IMR-90 (cell line): ENCODE measurements around the gene CDH26. TPM values are rescaled to one million over a fixed set of nuclear protein-coding genes. Genes with fewer than 3 reads are reported as not detected.

ENCODE experiments used
- ATAC-seq: fragments of 200-7000 bp; cut with Tn5 transposase; 2 replicates; pipeline ENCODE4 v1.9.1; 2020; ENCODE audit warnings: low read depth, mild to moderate bottlenecking, moderate library complexity
- BruUV-seq: library from RNA; stranded (reverse); fragments of 400-500 nt; replicated peaks from 2 replicates; lab custom pipeline; 2021; lab: Mats Ljungman, UMichigan
- CTCF ChIA-PET: fragments of 300-600 bp; formaldehyde crosslinking; extraction: SDS; loops from one replicate; lab custom pipeline; 2021; ENCODE audit warnings: antibody characterized with exemption; lab: Yijun Ruan, JAX
- POLR2A ChIA-PET: fragments of 300-600 bp; sonication (Branson Sonifier 250); formaldehyde crosslinking; loops from one replicate; lab custom pipeline; 2022; ENCODE audit warnings: antibody characterized with exemption; ENCODE audit not compliant: unreplicated experiment; lab: Charles Lee
- DNase-seq: peaks from one replicate; pipeline ENCODE4 v3.0.0; 2013
- H2AFZ ChIP-seq: replicated peaks from 2 replicates; pipeline ENCODE3; 2013; ENCODE audit warnings: low read length, mild to moderate bottlenecking; ENCODE audit not compliant: poor library complexity
- H2AK5ac ChIP-seq: 2 replicates; pipeline ENCODE4 v1.6.1; 2013; ENCODE audit warnings: low read depth, low read length, inconsistent platforms
- H2AK9ac ChIP-seq: replicated peaks from 2 replicates; pipeline ENCODE3; 2013; ENCODE audit warnings: mild to moderate bottlenecking, low read depth, low read length, moderate library complexity; ENCODE audit not compliant: poor library complexity
- H2BK120ac ChIP-seq: 2 replicates; pipeline ENCODE4 v1.6.1; 2013; ENCODE audit warnings: low read depth, low read length, inconsistent platforms
- H2BK15ac ChIP-seq: 3 replicates; pipeline ENCODE4 v1.6.1; 2013; ENCODE audit warnings: low read depth, low read length, inconsistent platforms
- H2BK20ac ChIP-seq: 2 replicates; pipeline ENCODE4 v1.6.1; 2013; ENCODE audit warnings: low read depth, mild to moderate bottlenecking, inconsistent platforms, low read length, moderate library complexity
- H2BK5ac ChIP-seq: 2 replicates; pipeline ENCODE4 v1.6.1; 2013; ENCODE audit warnings: mild to moderate bottlenecking, low read depth, low read length, inconsistent platforms; ENCODE audit not compliant: poor library complexity, severe bottlenecking
- H3K14ac ChIP-seq: replicated peaks from 2 replicates; pipeline ENCODE4 v1.6.1; 2013; ENCODE audit warnings: low read depth, low read length, inconsistent platforms
- H3K18ac ChIP-seq: 2 replicates; pipeline ENCODE4 v1.6.1; 2013; ENCODE audit warnings: low read depth, low read length, control low read depth
- H3K23ac ChIP-seq: 2 replicates; pipeline ENCODE4 v1.6.1; 2013; ENCODE audit warnings: low read depth, low read length, inconsistent platforms
- H3K27ac ChIP-seq: 2 replicates; pipeline ENCODE4 v1.5.1; 2013; ENCODE audit warnings: mild to moderate bottlenecking, control low read depth, low read length; ENCODE audit not compliant: insufficient read depth
- H3K27me3 ChIP-seq: 2 replicates; pipeline ENCODE4 v1.6.1; 2013; ENCODE audit warnings: low read length; ENCODE audit not compliant: control insufficient read depth, insufficient read depth
- H3K36me3 ChIP-seq: 2 replicates; pipeline ENCODE4 v1.6.1; 2013; ENCODE audit warnings: low read length, mixed read lengths; ENCODE audit not compliant: control insufficient read depth, insufficient read depth
- H3K4ac ChIP-seq: 2 replicates; pipeline ENCODE4 v1.6.1; 2013; ENCODE audit warnings: low read depth, low read length, inconsistent platforms
- H3K4me1 ChIP-seq: 2 replicates; pipeline ENCODE4 v1.6.1; 2013; ENCODE audit warnings: low read length, mixed read lengths; ENCODE audit not compliant: control insufficient read depth, insufficient read depth
- H3K4me2 ChIP-seq: 2 replicates; pipeline ENCODE4 v1.6.1; 2013; ENCODE audit warnings: low read depth, mild to moderate bottlenecking, control low read depth, low read length, moderate library complexity
- H3K4me3 ChIP-seq: 2 replicates; pipeline ENCODE4 v1.5.1; 2013; ENCODE audit warnings: low read depth, mild to moderate bottlenecking, control low read depth, low read length, moderate library complexity; ENCODE audit not compliant: insufficient read depth
- H3K56ac ChIP-seq: 2 replicates; pipeline ENCODE4 v1.6.1; 2013; ENCODE audit warnings: low read length, inconsistent platforms; ENCODE audit not compliant: insufficient read depth; ENCODE audit errors: extremely low read depth
- H3K79me1 ChIP-seq, 2 experiments: 2 replicates each; pipeline ENCODE4 v1.6.1; 2013; ENCODE audit warnings: low read length in 2 of 2, inconsistent platforms in 1 of 2, low read depth in 1 of 2
- H3K9ac ChIP-seq: 2 replicates; pipeline ENCODE4 v1.6.1; 2013; ENCODE audit warnings: low read depth, low read length, control low read depth
- H3K9me1 ChIP-seq: 2 replicates; pipeline ENCODE4 v1.6.1; 2013; ENCODE audit warnings: low read length, inconsistent platforms; ENCODE audit not compliant: insufficient read depth
- H3K9me3 ChIP-seq: 2 replicates; pipeline ENCODE4 v1.6.1; 2013; ENCODE audit warnings: low read length; ENCODE audit not compliant: control insufficient read depth, insufficient read depth
- H4K20me1 ChIP-seq: 2 replicates; pipeline ENCODE4 v1.6.1; 2013; ENCODE audit warnings: low read length, inconsistent platforms; ENCODE audit not compliant: insufficient read depth
- H4K5ac ChIP-seq: 2 replicates; pipeline ENCODE4 v1.6.1; 2013; ENCODE audit warnings: mild to moderate bottlenecking, low read depth, low read length, control low read depth
- H4K8ac ChIP-seq, 2 experiments: 2 replicates each; pipeline ENCODE4 v1.6.1; 2013; ENCODE audit warnings: low read depth in 2 of 2, low read length in 2 of 2, control low read depth in 1 of 2, inconsistent platforms in 1 of 2
- H4K91ac ChIP-seq: 2 replicates; pipeline ENCODE4 v1.6.1; 2013; ENCODE audit warnings: low read depth, low read length, inconsistent platforms; ENCODE audit not compliant: insufficient read depth
- BHLHE40 ChIP-seq: fragments of 150-350 bp; IDR thresholded peaks from 2 replicates; pipeline ENCODE4 v1.6.1; 2016; ENCODE audit warnings: mild to moderate bottlenecking, low read depth, low read length
- CEBPB ChIP-seq: IDR thresholded peaks from 2 replicates; pipeline ENCODE4 v1.6.1; 2012; ENCODE audit warnings: low read depth, low read length, improper control_type of control experiment
- CHD1 ChIP-seq: IDR thresholded peaks from 2 replicates; pipeline ENCODE4 v1.6.1; 2012; ENCODE audit warnings: low read depth, low read length, improper control_type of control experiment
- CTCF ChIP-seq: conservative IDR thresholded peaks from 2 replicates; pipeline ENCODE4 v1.5.1; 2012; ENCODE audit warnings: mild to moderate bottlenecking, low read depth, low read length, improper control_type of control experiment
- ELK1 ChIP-seq: fragments of 150-350 bp; IDR thresholded peaks from 2 replicates; pipeline ENCODE4 v1.6.1; 2016; ENCODE audit warnings: low read depth, mild to moderate bottlenecking, low read length, moderate library complexity, borderline replicate concordance
- FOS ChIP-seq: fragments of 150-350 bp; IDR thresholded peaks from 2 replicates; pipeline ENCODE4 v1.6.1; 2016; ENCODE audit warnings: low read depth, low read length
- MAFK ChIP-seq: IDR thresholded peaks from 2 replicates; pipeline ENCODE4 v1.6.1; 2012; ENCODE audit warnings: low read depth, low read length, improper control_type of control experiment
- MAZ ChIP-seq: IDR thresholded peaks from 2 replicates; pipeline ENCODE4 v1.6.1; 2012; ENCODE audit warnings: low read depth, mild to moderate bottlenecking, low read length, improper control_type of control experiment, moderate library complexity, borderline replicate concordance
- MXI1 ChIP-seq: IDR thresholded peaks from 2 replicates; pipeline ENCODE4 v1.6.1; 2012; ENCODE audit warnings: low read depth, mild to moderate bottlenecking, low read length, moderate library complexity, borderline replicate concordance
- NFE2L2 ChIP-seq: fragments of 150-350 bp; IDR thresholded peaks from 2 replicates; pipeline ENCODE4 v1.6.1; 2016; ENCODE audit warnings: low read depth, mild to moderate bottlenecking, low read length
- POLR2A ChIP-seq: IDR thresholded peaks from 2 replicates; pipeline ENCODE4 v1.6.1; 2012; ENCODE audit warnings: mild to moderate bottlenecking, low read depth, low read length
- RAD21 ChIP-seq: IDR thresholded peaks from 2 replicates; pipeline ENCODE4 v1.6.1; 2012; ENCODE audit warnings: low read length, improper control_type of control experiment
- RCOR1 ChIP-seq: IDR thresholded peaks from 2 replicates; pipeline ENCODE4 v1.6.1; 2012; ENCODE audit warnings: mild to moderate bottlenecking, low read length, improper control_type of control experiment; ENCODE audit not compliant: insufficient replicate concordance
- RFX5 ChIP-seq: IDR thresholded peaks from 2 replicates; pipeline ENCODE4 v1.8.0; 2012; ENCODE audit warnings: low read depth, mild to moderate bottlenecking, low read length, moderate library complexity
- SMC3 ChIP-seq: fragments of 150-350 bp; IDR thresholded peaks from 2 replicates; pipeline ENCODE4 v1.6.1; 2016; ENCODE audit warnings: low read depth, mild to moderate bottlenecking, antibody characterized with exemption, low read length, moderate library complexity
- USF2 ChIP-seq: fragments of 150-350 bp; IDR thresholded peaks from 2 replicates; pipeline ENCODE4 v1.6.1; 2017; ENCODE audit warnings: mild to moderate bottlenecking, antibody characterized with exemption, low read length, low read depth
- WGBS, 2 experiments: methylation state at CpG; one replicate each; pipeline versions ENCODE4 v1.1.5 to v1.1.7; 2013; ENCODE audit warnings: missing lambda C conversion rate in 2 of 2; ENCODE audit not compliant: insufficient read length in 1 of 2; ENCODE audit errors: extremely low coverage in 2 of 2; 5-methylcytosine and 5-hydroxymethylcytosine counted together
- dilution Hi-C: fragments of 300-500 bp; cut with HindIII; formaldehyde crosslinking; loops from one replicate; pipeline ENCODE4 v1.14.3; 2018; ENCODE audit warnings: low sequenced_read_pairs; ENCODE audit not compliant: unreplicated experiment
- in situ Hi-C: fragments of 300-500 bp; cut with MboI; formaldehyde crosslinking; loops from 3 replicates; pipeline ENCODE4 v1.14.3; 2019; ENCODE audit warnings: low sequenced_read_pairs, inconsistent platforms, mixed read lengths
- intact Hi-C: fragments of 100-400 bp; cut with micrococcal nuclease; formaldehyde crosslinking; loops from 2 replicates; pipeline ENCODE4 v1.10.0; 2022
- polyA plus RNA-seq, 3 experiments: library from polyadenylated mRNA; depleted of rRNA; stranded (reverse); fragments of >200 nt; gene quantifications; 2 replicates each; pipeline ENCODE4 v1.2.3, GENCODE V29; 2012; ENCODE audit warnings: low replicate concordance in 1 of 3
- total RNA-seq: library from RNA; depleted of rRNA; stranded (reverse); fragments of >200 nt; gene quantifications from 2 replicates; pipeline ENCODE4 v1.2.3, GENCODE V29; 2012

The CDH26 gene
- total and polyA plus RNA-seq, 2 of the 4 experiments (the other 2 are of a cell fraction) = not detected

- Histone ChIP-seq H3K56ac (no peak overlapping the region), H2AK9ac (no peak overlapping the region), H3K4me3 (no peak overlapping the region), H3K18ac (no peak overlapping the region), H3K27me3 (no peaks in the 10 kb centered on the region; the same call in 1 of the 2 replicates), H3K4ac (no peak overlapping the region), H3K9ac (no peak overlapping the region), H3K27ac (no peak overlapping the region), H2AFZ (no peak overlapping the region), H3K4me2 (no peak overlapping the region), H4K5ac (no peak overlapping the region), H2BK20ac (no peak overlapping the region), H3K36me3 (no peaks in the 10 kb centered on the region), H3K4me1 (peaks cover 16% of the 10 kb centered on the region; the same call in 1 of the 2 replicates), H2AK5ac (no peak overlapping the region), H3K9me1 (peaks cover 2% of the 10 kb centered on the region; the same call in 1 of the 2 replicates), H4K20me1 (no peaks in the 10 kb centered on the region), H2BK5ac (no peak overlapping the region), H4K8ac (no peak overlapping the region), H3K79me1 (no peaks in the 10 kb centered on the region), H2BK15ac (no peak overlapping the region), H2BK120ac (no peak overlapping the region), H3K14ac (no peak overlapping the region), H4K91ac (no peak overlapping the region), H3K9me3 (no peaks in the 10 kb centered on the region), H3K23ac (no peak overlapping the region)
- intact Hi-C loops (no loop called here), dilution Hi-C loops (no loop called here), in situ Hi-C loops (loop anchor here (25.0 kb wide), 2 partner anchors 1177 to 1827 kb away; no protein-coding TSS in a partner anchor)
- ATAC-seq = no peak
- ChIA-PET CTCF (no interaction called here), POLR2A (no interaction called here)
- 98% methylated on average over 8 of the region's 13 CpGs; no CpG with 5 or more reads in 1 of the 2 experiments for WGBS, 2 experiments
- BruUV-seq = no TSS peak
- TF ChIP-seq MAZ (no peak), RCOR1 (no peak), ELK1 (no peak), CEBPB (no peak), RFX5 (no peak), SMC3 (no peak), RAD21 (no peak), FOS (no peak), USF2 (no peak), NFE2L2 (no peak), POLR2A (no peak), CHD1 (no peak), CTCF (no peak), MXI1 (no peak), BHLHE40 (no peak), MAFK (no peak)
- DNase-seq = no peak
Observed at GRCh38 chr20:60060006-60060557, 101.9 kb downstream of the CDH26 start.
